A549 (cell line): ENCODE results near the gene CMKLR1. TPM values are rescaled to one million over a fixed set of nuclear protein-coding genes. Genes with fewer than 3 reads are reported as not detected.

Experiments used
- ATAC-seq, 2 experiments: fragments of 200-7000 bp in 1 of 2; fragments of >200 bp in 1 of 2; cut with Nextera tagmentation in 1 of 2; cut with Tn5 transposase in 1 of 2; 3 replicates each; pipeline versions ENCODE4 v1.8.0 to v1.9.1; 2018 to 2020; ENCODE audit warnings: mild to moderate bottlenecking in 1 of 2, moderate library complexity in 1 of 2
- CTCF ChIA-PET: fragments of 300-600 bp; sonication (Branson Sonifier 250); formaldehyde crosslinking; extraction: SDS; loops from one replicate; lab custom pipeline; 2021; ENCODE audit warnings: antibody characterized with exemption, inconsistent platforms; lab: Yijun Ruan, JAX
- POLR2A ChIA-PET: fragments of 350-600 bp; formaldehyde crosslinking; extraction: SDS; loops from one replicate; lab custom pipeline; 2021; ENCODE audit warnings: antibody characterized with exemption, inconsistent platforms; lab: Yijun Ruan, JAX
- DNase-seq, 2 experiments: peaks; one replicate each; pipeline versions ENCODE4 v3.0.0 to v3.0.0-alpha.2; 2011 to 2016; ENCODE audit warnings: low read depth in 1 of 2, low spot score in 1 of 2
- FAIRE-seq: peaks from 2 replicates; lab custom pipeline; 2011; peaks lifted over from hg19 to GRCh38; lab: Jason Lieb, UNC
- H3K27ac ChIP-seq, 2 experiments: fragments of >200 bp; sonication (Bioruptor Twin); formaldehyde crosslinking; 3 replicates each; pipeline ENCODE4 v1.5.1; 2016 to 2017
- H3K4me1 ChIP-seq: fragments of >200 bp; sonication (Bioruptor Twin); formaldehyde crosslinking; 3 replicates; pipeline ENCODE4 v1.6.1; 2016
- H3K4me2 ChIP-seq: fragments of >200 bp; sonication (Bioruptor Twin); formaldehyde crosslinking; 3 replicates; pipeline ENCODE4 v1.6.1; 2016
- H3K4me3 ChIP-seq: fragments of >200 bp; sonication (Bioruptor Twin); formaldehyde crosslinking; 3 replicates; pipeline ENCODE4 v1.5.1; 2016
- H3K9me3 ChIP-seq: fragments of >200 bp; sonication (Bioruptor Twin); formaldehyde crosslinking; 3 replicates; pipeline ENCODE4 v1.6.1; 2016
- ATOH8 ChIP-seq: fragments of 250-450 bp; sonication (Bioruptor Pico); IDR thresholded peaks from 2 replicates; pipeline ENCODE4 v1.5.0; 2020; ENCODE audit warnings: low read depth, mild to moderate bottlenecking, moderate library complexity
- CBX8 ChIP-seq: fragments of 200-600 bp; sonication (generic); IDR thresholded peaks from 2 replicates; pipeline ENCODE4 v1.6.1; 2016
- CTCF ChIP-seq: fragments of >200 bp; sonication (Bioruptor Twin); formaldehyde crosslinking; IDR thresholded peaks from 3 replicates; pipeline ENCODE4 v1.5.1; 2016
- EHF ChIP-seq: fragments of 250-450 bp; sonication (Bioruptor Pico); IDR thresholded peaks from 2 replicates; pipeline ENCODE4 v1.5.0; 2020; ENCODE audit warnings: mild to moderate bottlenecking
- HDAC2 ChIP-seq: fragments of 200-600 bp; sonication (generic); IDR thresholded peaks from 2 replicates; pipeline ENCODE4 v1.6.1; 2016
- HES2 ChIP-seq: fragments of >200 bp; sonication (Bioruptor Twin); formaldehyde crosslinking; IDR thresholded peaks from 2 replicates; pipeline ENCODE4 v1.6.1; 2016
- HMGXB4 ChIP-seq: fragments of 250-450 bp; sonication (Bioruptor Pico); IDR thresholded peaks from 2 replicates; pipeline ENCODE4 v1.5.0; 2021; ENCODE audit warnings: mild to moderate bottlenecking, moderate library complexity, borderline replicate concordance
- HOXB13 ChIP-seq: fragments of 250-450 bp; sonication (Bioruptor Pico); IDR thresholded peaks from 2 replicates; pipeline ENCODE4 v1.5.0; 2020; ENCODE audit warnings: low read depth, mild to moderate bottlenecking, moderate library complexity
- KDM5A ChIP-seq: fragments of 200-600 bp; sonication (generic); IDR thresholded peaks from 2 replicates; pipeline ENCODE4 v1.6.1; 2016; ENCODE audit warnings: antibody characterized with exemption, mild to moderate bottlenecking
- MYC ChIP-seq: IDR thresholded peaks from 2 replicates; pipeline ENCODE4 v1.6.1; 2012; ENCODE audit warnings: mild to moderate bottlenecking, inconsistent platforms, low read length, improper control_type of control experiment, borderline replicate concordance
- NFE2L2 ChIP-seq: fragments of 150-350 bp; conservative IDR thresholded peaks from 2 replicates; pipeline ENCODE4 v1.6.1; 2014; ENCODE audit warnings: low read length
- POLR2AphosphoS2 ChIP-seq: conservative IDR thresholded peaks from 2 replicates; pipeline ENCODE4 v1.6.1; 2012; ENCODE audit warnings: low read length, improper control_type of control experiment, inconsistent platforms
- RAD21 ChIP-seq, 2 experiments: fragments of >200 bp in 1 of 2; sonication (Bioruptor Twin) in 1 of 2; formaldehyde crosslinking in 1 of 2; IDR thresholded peaks in 1 of 2; conservative IDR thresholded peaks in 1 of 2; 2 replicates in 1 of 2; 3 replicates in 1 of 2; pipeline ENCODE4 v1.6.1; 2012 to 2018; ENCODE audit warnings: inconsistent platforms in 1 of 2
- RARB ChIP-seq: fragments of 250-450 bp; sonication (Bioruptor Pico); IDR thresholded peaks from 2 replicates; pipeline ENCODE4 v1.8.0; 2021; ENCODE audit warnings: mild to moderate bottlenecking, moderate library complexity
- RCOR1 ChIP-seq: fragments of 150-350 bp; IDR thresholded peaks from 2 replicates; pipeline ENCODE4 v1.6.1; 2014; ENCODE audit warnings: antibody characterized with exemption, low read length, low read depth
- REST ChIP-seq: fragments of 200-600 bp; sonication (generic); IDR thresholded peaks from 2 replicates; pipeline ENCODE4 v1.6.1; 2016; ENCODE audit warnings: antibody characterized with exemption, mild to moderate bottlenecking, moderate library complexity
- TFCP2L1 ChIP-seq: fragments of 250-450 bp; sonication (Bioruptor Pico); IDR thresholded peaks from 2 replicates; pipeline ENCODE4 v1.5.0; 2021; ENCODE audit warnings: mild to moderate bottlenecking
- USF2 ChIP-seq: fragments of 450-650 bp; IDR thresholded peaks from 2 replicates; pipeline ENCODE4 v1.6.1; 2014; ENCODE audit warnings: antibody characterized with exemption
- ZFP36 ChIP-seq: fragments of 450-650 bp; IDR thresholded peaks from 2 replicates; pipeline ENCODE4 v1.6.1; 2014; ENCODE audit warnings: borderline replicate concordance; ENCODE audit not compliant: partially characterized antibody
- ZNF302 ChIP-seq: fragments of 250-450 bp; sonication (Bioruptor Pico); IDR thresholded peaks from 2 replicates; pipeline ENCODE4 v1.9.0; 2021; ENCODE audit warnings: inconsistent platforms, mild to moderate bottlenecking, moderate library complexity
- WGBS: methylation state at CpG from one replicate; pipeline ENCODE4 v1.1.6; 2017; ENCODE audit errors: missing lambda C conversion rate; 5-methylcytosine and 5-hydroxymethylcytosine counted together
- polyA plus RNA-seq, 4 experiments: library from polyadenylated mRNA; depleted of rRNA in 3 of 4; stranded (reverse); fragments of >200 nt; fragmentation: RNase III in 1 of 4; extraction: RNeasy Plus Mini Kit Qiagen cat#74134 plus additional on column Dnase treatment in 1 of 4; gene quantifications; 2 replicates in 3 of 4; 3 replicates in 1 of 4; pipeline ENCODE4 v1.2.3, GENCODE V29; 2011 to 2017

Gene CMKLR1
- polyA plus RNA-seq, 2 of the 4 experiments (the other 2 are of a cell fraction), result not detected

- FAIRE-seq, result no peak
- ChIA-PET POLR2A (no interaction called here), CTCF (no interaction called here)
- Histone ChIP-seq H3K9me3 (no peaks in the 10 kb centered on the region), H3K4me2 (no peak overlapping the region), H3K4me3 (no peak overlapping the region), H3K4me1 (no peaks in the 10 kb centered on the region), H3K27ac (no peak overlapping the region)
- no peak for DNase-seq
- TF ChIP-seq RAD21 (conservative IDR thresholded peaks at IDR 0.05 in 1 of 2, IDR thresholded peaks at IDR 0.05 in 1 of 2) (no peak), RARB (no peak), MYC (no peak), USF2 (no peak), HMGXB4 (CRISPR knock-in tag) (no peak), ZFP36 (no peak), NFE2L2 (no peak), HDAC2 (no peak), CBX8 (no peak), TFCP2L1 (CRISPR knock-in tag) (no peak), ZNF302 (CRISPR knock-in tag) (no peak), HOXB13 (CRISPR knock-in tag) (no peak), HES2 (no peak), EHF (CRISPR knock-in tag) (no peak), CTCF (no peak), ATOH8 (CRISPR knock-in tag) (no peak), RCOR1 (no peak), KDM5A (no peak), REST (no peak), POLR2AphosphoS2 (no peak)
- 44% methylated on average over 3 of the region's 3 CpGs for WGBS
- no peak for ATAC-seq
Observed at GRCh38 chr12:108350511-108350910, 11.4 kb upstream of the CMKLR1 start.
